ENCODE data around the gene BRD9.
"Not testable (repeated sequence)": the region's sequence is repeated elsewhere in the genome, so short reads cannot be mapped to it uniquely, and the experiment has no call there.

BRD9 gene

GRCh38 chr5:853416-854090 is 39.0 kb downstream of the BRD9 start:
- not testable (repeated sequence) for H3K36me3 ChIP-seq (ENCODE audit: control insufficient read depth, insufficient read depth, low read length, severe bottlenecking); H3K9me3 ChIP-seq (ENCODE audit: control insufficient read depth, low read length); DNase-seq (ENCODE audit: low read depth); H3K4me1 ChIP-seq (ENCODE audit: control insufficient read depth, insufficient read depth, low read length); H3K4me3 ChIP-seq (ENCODE audit: low read length); H3K9ac ChIP-seq (ENCODE audit: low read length)
- peaks cover 36% of the 10 kb centered on the region for H3K27me3 ChIP-seq (replicated peaks; ENCODE audit: control insufficient read depth, insufficient read depth, low read length)

GRCh38 chr5:852431-853401 is 39.9 kb downstream of the BRD9 start:
- DNase-seq (ENCODE audit: low read depth), result no peak
- no peak overlapping the region for H3K9ac ChIP-seq (ENCODE audit: low read length)
- no peak overlapping the region for H3K4me3 ChIP-seq (ENCODE audit: low read length)
- H3K4me1 ChIP-seq (ENCODE audit: control insufficient read depth, insufficient read depth, low read length), result no peaks in the 10 kb centered on the region
- H3K36me3 ChIP-seq (ENCODE audit: control insufficient read depth, insufficient read depth, low read length, severe bottlenecking), result no peaks in the 10 kb centered on the region
- peaks cover 36% of the 10 kb centered on the region for H3K27me3 ChIP-seq (replicated peaks; ENCODE audit: control insufficient read depth, insufficient read depth, low read length)
- no peaks in the 10 kb centered on the region for H3K9me3 ChIP-seq (ENCODE audit: control insufficient read depth, low read length)

- Histone ChIP-seq H3K4me3 (ENCODE audit: low read length) (no peak overlapping the region), H3K9ac (ENCODE audit: low read length) (no peak overlapping the region), H3K4me1 (ENCODE audit: control insufficient read depth, insufficient read depth, low read length) (no peaks in the 10 kb centered on the region), H3K9me3 (ENCODE audit: control insufficient read depth, low read length) (no peaks in the 10 kb centered on the region), H3K36me3 (ENCODE audit: control insufficient read depth, insufficient read depth, low read length, severe bottlenecking) (no peaks in the 10 kb centered on the region), H3K27me3 (replicated peaks; ENCODE audit: control insufficient read depth, insufficient read depth, low read length) (peaks cover 36% of the 10 kb centered on the region)
- DNase-seq (ENCODE audit: low read depth), result no peak
These were observed 40.6 kb downstream of the BRD9 start for GRCh38 chr5:852018-852417.

- no peaks in the 10 kb centered on the region for H3K9me3 ChIP-seq (ENCODE audit: control insufficient read depth, low read length)
- H3K4me3 ChIP-seq (ENCODE audit: low read length), result no peak overlapping the region
These were observed 41.0 kb downstream of the BRD9 start for GRCh38 chr5:851553-851952.

GRCh38 chr5:851076-851475 is 41.5 kb downstream of the BRD9 start:
- no peak for DNase-seq (ENCODE audit: low read depth)
- H3K27me3 ChIP-seq (replicated peaks; ENCODE audit: control insufficient read depth, insufficient read depth, low read length), result peaks cover 35% of the 10 kb centered on the region
- H3K36me3 ChIP-seq (ENCODE audit: control insufficient read depth, insufficient read depth, low read length, severe bottlenecking), result no peaks in the 10 kb centered on the region
- H3K4me1 ChIP-seq (ENCODE audit: control insufficient read depth, insufficient read depth, low read length), result no peaks in the 10 kb centered on the region
- no peaks in the 10 kb centered on the region for H3K9me3 ChIP-seq (ENCODE audit: control insufficient read depth, low read length)
- no peak overlapping the region for H3K4me3 ChIP-seq (ENCODE audit: low read length)
- H3K9ac ChIP-seq (ENCODE audit: low read length), result no peak overlapping the region

More at GRCh38 chr5:851553-851952, 41.0 kb downstream of the BRD9 start:
- no peak for DNase-seq (ENCODE audit: low read depth)
- H3K27me3 ChIP-seq (replicated peaks; ENCODE audit: control insufficient read depth, insufficient read depth, low read length), result peaks cover 38% of the 10 kb centered on the region
- no peak overlapping the region for H3K9ac ChIP-seq (ENCODE audit: low read length)
- no peaks in the 10 kb centered on the region for H3K36me3 ChIP-seq (ENCODE audit: control insufficient read depth, insufficient read depth, low read length, severe bottlenecking)
- no peaks in the 10 kb centered on the region for H3K4me1 ChIP-seq (ENCODE audit: control insufficient read depth, insufficient read depth, low read length)

- no peak for DNase-seq (ENCODE audit: low read depth)
- H3K4me1 ChIP-seq (ENCODE audit: control insufficient read depth, insufficient read depth, low read length), result no peaks in the 10 kb centered on the region
- H3K36me3 ChIP-seq (ENCODE audit: control insufficient read depth, insufficient read depth, low read length, severe bottlenecking), result no peaks in the 10 kb centered on the region
- peaks cover 35% of the 10 kb centered on the region for H3K27me3 ChIP-seq (replicated peaks; ENCODE audit: control insufficient read depth, insufficient read depth, low read length)
- no peak within 1 kb of the TSS for H3K4me3 ChIP-seq (ENCODE audit: low read length)
- no peaks in the 10 kb centered on the region for H3K9me3 ChIP-seq (ENCODE audit: control insufficient read depth, low read length)
- H3K9ac ChIP-seq (ENCODE audit: low read length), result no peak within 1 kb of the TSS
These were observed 42.0 kb downstream of the BRD9 start, which contains the start of gene ZDHHC11 for GRCh38 chr5:850511-851006. Gene ZDHHC11, minus strand, starts transcription at chr5:850986. Its CDS starts 384 bp downstream, at chr5:850602.

- H3K9me3 ChIP-seq (ENCODE audit: control insufficient read depth, low read length), result no peaks in the 10 kb centered on the region
- H3K4me1 ChIP-seq (ENCODE audit: control insufficient read depth, insufficient read depth, low read length), result no peaks in the 10 kb centered on the region
- no peak overlapping the region for H3K4me3 ChIP-seq (ENCODE audit: low read length)
- DNase-seq (ENCODE audit: low read depth), result no peak
- H3K27me3 ChIP-seq (replicated peaks; ENCODE audit: control insufficient read depth, insufficient read depth, low read length), result peaks cover 35% of the 10 kb centered on the region
- H3K36me3 ChIP-seq (ENCODE audit: control insufficient read depth, insufficient read depth, low read length, severe bottlenecking), result no peaks in the 10 kb centered on the region
- H3K9ac ChIP-seq (ENCODE audit: low read length), result no peak overlapping the region
These were observed 42.8 kb downstream of the BRD9 start for GRCh38 chr5:849651-850301.

GRCh38 chr5:848671-849111 is 43.9 kb downstream of the BRD9 start:
- no peaks in the 10 kb centered on the region for H3K4me1 ChIP-seq (ENCODE audit: control insufficient read depth, insufficient read depth, low read length)
- H3K27me3 ChIP-seq (replicated peaks; ENCODE audit: control insufficient read depth, insufficient read depth, low read length), result peaks cover 33% of the 10 kb centered on the region
- DNase-seq (ENCODE audit: low read depth), result no peak
- no peaks in the 10 kb centered on the region for H3K36me3 ChIP-seq (ENCODE audit: control insufficient read depth, insufficient read depth, low read length, severe bottlenecking)
- H3K9ac ChIP-seq (ENCODE audit: low read length), result no peak overlapping the region
- H3K4me3 ChIP-seq (ENCODE audit: low read length), result no peak overlapping the region
- H3K9me3 ChIP-seq (ENCODE audit: control insufficient read depth, low read length), result no peaks in the 10 kb centered on the region

GRCh38 chr5:847736-848135 is 44.9 kb downstream of the BRD9 start:
- peaks cover 30% of the 10 kb centered on the region for H3K27me3 ChIP-seq (replicated peaks; ENCODE audit: control insufficient read depth, insufficient read depth, low read length)
- H3K9ac ChIP-seq (ENCODE audit: low read length); DNase-seq (ENCODE audit: low read depth); H3K4me3 ChIP-seq (ENCODE audit: low read length); H3K4me1 ChIP-seq (ENCODE audit: control insufficient read depth, insufficient read depth, low read length); H3K36me3 ChIP-seq (ENCODE audit: control insufficient read depth, insufficient read depth, low read length, severe bottlenecking); H3K9me3 ChIP-seq (ENCODE audit: control insufficient read depth, low read length): not testable (repeated sequence)

- peaks cover 25% of the 10 kb centered on the region for H3K27me3 ChIP-seq (replicated peaks; ENCODE audit: control insufficient read depth, insufficient read depth, low read length)
- H3K9ac ChIP-seq (ENCODE audit: low read length); H3K9me3 ChIP-seq (ENCODE audit: control insufficient read depth, low read length); DNase-seq (ENCODE audit: low read depth); H3K36me3 ChIP-seq (ENCODE audit: control insufficient read depth, insufficient read depth, low read length, severe bottlenecking); H3K4me3 ChIP-seq (ENCODE audit: low read length); H3K4me1 ChIP-seq (ENCODE audit: control insufficient read depth, insufficient read depth, low read length): not testable (repeated sequence)
These were observed 45.4 kb downstream of the BRD9 start for GRCh38 chr5:847212-847611.

- DNase-seq (ENCODE audit: low read depth); H3K4me1 ChIP-seq (ENCODE audit: control insufficient read depth, insufficient read depth, low read length); H3K9me3 ChIP-seq (ENCODE audit: control insufficient read depth, low read length); H3K4me3 ChIP-seq (ENCODE audit: low read length); H3K9ac ChIP-seq (ENCODE audit: low read length); H3K36me3 ChIP-seq (ENCODE audit: control insufficient read depth, insufficient read depth, low read length, severe bottlenecking): not testable (repeated sequence)
- H3K27me3 ChIP-seq (replicated peaks; ENCODE audit: control insufficient read depth, insufficient read depth, low read length), result peaks cover 22% of the 10 kb centered on the region
These were observed 46.0 kb downstream of the BRD9 start for GRCh38 chr5:846602-847091.

Data from adipocyte (in vitro differentiated cells).